WERI-Rb-1 (cell line): Measurements from ENCODE around the gene RBFOX1.

Experiments
- DNase-seq: peaks from one replicate; pipeline ENCODE4 v3.0.0-alpha.2; 2020
- H3K27ac ChIP-seq: fragments of 250-450 bp; sonication (Bioruptor Pico); 2 replicates; pipeline ENCODE4 v1.5.1; 2020; ENCODE audit warnings: mild to moderate bottlenecking, moderate library complexity
- H3K27me3 ChIP-seq: fragments of 250-450 bp; sonication (Bioruptor Pico); 2 replicates; pipeline ENCODE4 v1.5.1; 2021; ENCODE audit warnings: mild to moderate bottlenecking, low read depth, moderate library complexity; ENCODE audit not compliant: insufficient read depth, severe bottlenecking
- H3K36me3 ChIP-seq: fragments of 250-450 bp; sonication (Bioruptor Pico); 2 replicates; pipeline ENCODE4 v1.5.1; 2020; ENCODE audit warnings: mild to moderate bottlenecking, moderate library complexity
- H3K4me3 ChIP-seq: 2 replicates; pipeline ENCODE4 v1.5.1; 2011; ENCODE audit warnings: low read depth, mild to moderate bottlenecking, control low read depth, low read length
- H3K9me3 ChIP-seq: fragments of 250-450 bp; sonication (Bioruptor Pico); 2 replicates; pipeline ENCODE4 v1.5.1; 2021; ENCODE audit warnings: mild to moderate bottlenecking, moderate library complexity; ENCODE audit not compliant: severe bottlenecking
- CTCF ChIP-seq: IDR thresholded peaks from 2 replicates; pipeline ENCODE4 v1.5.1; 2011; ENCODE audit warnings: low read depth, mild to moderate bottlenecking, control low read depth, inconsistent platforms, low read length

Gene RBFOX1

GRCh38 chr16:7503666-7504065 lies 171.0 kb downstream of the RBFOX1 start:
- DNase-seq, result no peak
- H3K27ac ChIP-seq, result no peak overlapping the region
- no peak for TF ChIP-seq CTCF
- no peaks in the 10 kb centered on the region for H3K9me3 ChIP-seq
- H3K4me3 ChIP-seq, result no peak overlapping the region
- no peaks in the 10 kb centered on the region for H3K27me3 ChIP-seq
- H3K36me3 ChIP-seq, result no peaks in the 10 kb centered on the region

GRCh38 chr16:7504844-7505243 lies 172.2 kb downstream of the RBFOX1 start:
- Histone ChIP-seq H3K36me3 (no peaks in the 10 kb centered on the region), H3K4me3 (no peak overlapping the region), H3K27ac (no peak overlapping the region), H3K27me3 (no peaks in the 10 kb centered on the region), H3K9me3 (no peaks in the 10 kb centered on the region)
- DNase-seq, result no peak
- no peak for TF ChIP-seq CTCF

- Histone ChIP-seq H3K36me3 (no peaks in the 10 kb centered on the region), H3K9me3 (no peaks in the 10 kb centered on the region), H3K4me3 (no peak overlapping the region), H3K27ac (no peak overlapping the region), H3K27me3 (no peaks in the 10 kb centered on the region)
- TF ChIP-seq CTCF, result no peak
- DNase-seq, result no peak
Observed at GRCh38 chr16:7505495-7505894, 172.8 kb downstream of the RBFOX1 start.

GRCh38 chr16:7506363-7506762 lies 173.7 kb downstream of the RBFOX1 start:
- no peak for TF ChIP-seq CTCF

GRCh38 chr16:7508656-7509055 lies 176.0 kb downstream of the RBFOX1 start:
- TF ChIP-seq CTCF, result no peak
- no peaks in the 10 kb centered on the region for H3K27me3 ChIP-seq
- no peak overlapping the region for H3K27ac ChIP-seq
- DNase-seq, result no peak
- H3K4me3 ChIP-seq, result no peak overlapping the region
- H3K9me3 ChIP-seq, result no peaks in the 10 kb centered on the region
- H3K36me3 ChIP-seq, result no peaks in the 10 kb centered on the region

More at GRCh38 chr16:7506363-7506762, 173.7 kb downstream of the RBFOX1 start:
- no peaks in the 10 kb centered on the region for H3K9me3 ChIP-seq
- DNase-seq, result no peak
- no peak overlapping the region for H3K27ac ChIP-seq
- no peaks in the 10 kb centered on the region for H3K27me3 ChIP-seq
- H3K4me3 ChIP-seq, result no peak overlapping the region
- H3K36me3 ChIP-seq, result no peaks in the 10 kb centered on the region

- DNase-seq, result no peak
- no peak for TF ChIP-seq CTCF
- no peak overlapping the region for H3K27ac ChIP-seq
- H3K9me3 ChIP-seq, result no peaks in the 10 kb centered on the region
- no peaks in the 10 kb centered on the region for H3K36me3 ChIP-seq
- no peak overlapping the region for H3K4me3 ChIP-seq
- no peaks in the 10 kb centered on the region for H3K27me3 ChIP-seq
Observed at GRCh38 chr16:7509963-7510601, 177.4 kb downstream of the RBFOX1 start.
